Fibroblast of villous mesenchyme (primary cell): ENCODE data around the gene TACR2. TPM values are rescaled to one million over a fixed set of nuclear protein-coding genes. Genes with fewer than 3 reads are reported as not detected.

ENCODE experiments used
- DNase-seq: peaks from one replicate; pipeline ENCODE4 v3.0.0-alpha.2; 2010; ENCODE audit warnings: low read depth
- H3K4me3 ChIP-seq: 2 replicates; pipeline ENCODE4 v1.5.1; 2011; ENCODE audit warnings: low read depth, mild to moderate bottlenecking, low read length
- total RNA-seq: library from RNA; depleted of rRNA; stranded (reverse); fragments of >200 nt; gene quantifications from 2 replicates; pipeline ENCODE4 v1.2.3, GENCODE V29; 2012
- TF ChIP-seq, protein P1 (sequence below): IDR thresholded peaks from 2 replicates; pipeline ENCODE4 v1.5.1; 2012; ENCODE audit warnings: low read depth, mild to moderate bottlenecking, low read length; ENCODE audit not compliant: insufficient read depth

TACR2 gene
- total RNA-seq, 1 donor: not detected

DNA sequence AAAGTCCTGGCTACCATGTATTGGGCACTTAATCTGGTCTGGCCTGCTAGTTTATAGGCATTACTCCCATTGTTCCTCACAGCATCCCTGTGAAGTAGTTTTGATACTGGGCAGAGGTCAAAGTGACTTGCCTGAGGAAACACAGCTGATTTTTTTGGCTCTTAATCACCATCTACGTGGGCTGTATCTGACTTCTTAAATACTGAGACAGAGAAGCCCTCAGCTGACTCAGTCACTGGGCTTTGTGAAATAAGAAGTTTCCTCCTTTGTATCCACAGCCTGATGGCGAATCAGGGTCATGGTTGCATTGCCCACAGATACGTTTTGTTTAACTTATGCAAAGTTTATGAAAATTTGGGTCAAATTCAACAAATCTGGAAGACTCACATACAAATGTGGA, 13.2 kb downstream of the TACR2 start:
- peak; percentile 86 for DNase-seq
- TF ChIP-seq, protein P1, sequence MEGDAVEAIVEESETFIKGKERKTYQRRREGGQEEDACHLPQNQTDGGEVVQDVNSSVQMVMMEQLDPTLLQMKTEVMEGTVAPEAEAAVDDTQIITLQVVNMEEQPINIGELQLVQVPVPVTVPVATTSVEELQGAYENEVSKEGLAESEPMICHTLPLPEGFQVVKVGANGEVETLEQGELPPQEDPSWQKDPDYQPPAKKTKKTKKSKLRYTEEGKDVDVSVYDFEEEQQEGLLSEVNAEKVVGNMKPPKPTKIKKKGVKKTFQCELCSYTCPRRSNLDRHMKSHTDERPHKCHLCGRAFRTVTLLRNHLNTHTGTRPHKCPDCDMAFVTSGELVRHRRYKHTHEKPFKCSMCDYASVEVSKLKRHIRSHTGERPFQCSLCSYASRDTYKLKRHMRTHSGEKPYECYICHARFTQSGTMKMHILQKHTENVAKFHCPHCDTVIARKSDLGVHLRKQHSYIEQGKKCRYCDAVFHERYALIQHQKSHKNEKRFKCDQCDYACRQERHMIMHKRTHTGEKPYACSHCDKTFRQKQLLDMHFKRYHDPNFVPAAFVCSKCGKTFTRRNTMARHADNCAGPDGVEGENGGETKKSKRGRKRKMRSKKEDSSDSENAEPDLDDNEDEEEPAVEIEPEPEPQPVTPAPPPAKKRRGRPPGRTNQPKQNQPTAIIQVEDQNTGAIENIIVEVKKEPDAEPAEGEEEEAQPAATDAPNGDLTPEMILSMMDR: no peak
- no peak overlapping the region for H3K4me3 ChIP-seq

DNA sequence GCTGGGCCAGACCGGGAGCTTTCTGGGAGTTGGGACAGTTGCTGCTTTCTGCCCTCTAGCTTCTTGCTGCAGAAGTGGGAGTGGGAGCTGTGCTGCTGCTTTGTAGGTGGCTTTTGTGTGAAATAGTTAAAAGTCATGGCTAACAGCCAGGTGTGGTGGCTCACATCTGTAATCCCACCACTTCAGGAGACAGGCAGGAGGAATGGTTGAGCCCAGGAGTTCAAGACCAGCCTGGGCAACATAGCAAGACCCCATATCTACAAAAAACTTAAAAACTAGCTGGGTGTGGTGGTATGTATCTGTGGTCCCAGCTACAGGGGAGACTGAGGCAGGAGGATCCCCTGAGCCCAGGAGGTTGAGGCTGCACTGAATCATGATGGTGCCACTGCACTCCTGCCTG, 13.7 kb downstream of the TACR2 start:
- TF ChIP-seq, protein P1: no peak
- H3K4me3 ChIP-seq: no peak overlapping the region
- DNase-seq: no peak

DNA sequence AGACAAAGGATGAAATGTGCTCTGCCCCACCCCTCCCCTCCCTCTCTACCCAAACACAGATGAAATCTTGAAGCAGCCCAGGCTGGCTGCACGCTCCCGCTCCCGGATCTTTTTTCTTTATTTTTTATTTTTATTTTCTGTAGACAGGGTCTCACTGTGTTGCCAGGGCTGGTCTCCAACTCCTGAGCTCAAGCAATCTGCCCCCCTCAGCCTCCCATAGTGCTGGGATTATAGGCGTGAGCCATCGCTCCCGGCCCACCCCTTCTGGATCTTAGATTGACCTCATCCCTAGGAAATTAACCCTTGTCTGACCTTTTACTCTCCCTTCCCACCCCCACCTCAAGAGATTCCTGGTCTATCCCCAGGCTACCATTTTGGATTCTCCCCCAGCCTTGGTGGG, 14.3 kb downstream of the TACR2 start:
- H3K4me3 ChIP-seq: no peak overlapping the region
- TF ChIP-seq, protein P1: no peak
- DNase-seq: no peak

DNA sequence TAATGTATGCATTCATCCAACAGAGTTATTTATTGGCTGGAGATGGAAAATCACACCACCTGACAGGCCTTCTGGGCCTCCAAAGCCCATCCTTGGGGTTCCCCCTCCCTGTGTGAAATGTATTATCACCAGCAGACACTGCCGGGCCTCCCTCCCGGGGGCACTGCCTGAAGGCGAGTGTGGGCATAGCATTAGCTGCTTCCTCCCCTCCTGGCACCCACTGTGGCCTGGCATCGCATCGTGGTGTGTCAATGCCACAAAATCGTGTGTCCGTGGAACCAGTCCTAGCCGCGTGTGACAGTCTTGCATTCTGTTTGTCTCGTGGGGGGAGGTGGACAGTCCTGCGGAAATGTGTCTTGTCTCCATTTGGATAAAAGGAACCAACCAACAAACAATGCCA, 15.3 kb downstream of the TACR2 start:
- H3K4me3 ChIP-seq: no peak overlapping the region
- DNase-seq: no peak
- TF ChIP-seq, protein P1: no peak

DNA sequence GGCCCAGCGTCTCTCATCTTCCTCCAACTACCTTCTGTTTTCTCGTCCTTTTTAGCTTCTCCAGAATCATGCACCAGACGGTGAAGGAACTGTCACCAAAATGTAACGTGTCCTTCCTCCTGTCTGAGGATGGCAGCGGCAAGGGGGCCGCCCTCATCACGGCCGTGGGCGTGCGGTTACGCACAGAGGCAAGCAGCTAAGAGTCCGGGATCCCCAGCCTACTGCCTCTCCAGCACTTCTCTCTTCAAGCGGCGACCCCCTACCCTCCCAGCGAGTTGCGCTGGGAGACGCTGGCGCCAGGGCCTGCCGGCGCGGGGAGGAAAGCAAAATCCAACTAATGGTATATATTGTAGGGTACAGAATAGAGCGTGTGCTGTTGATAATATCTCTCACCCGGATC, 15.8 kb downstream of the TACR2 start:
- DNase-seq: no peak
- TF ChIP-seq, protein P1: no peak
- H3K4me3 ChIP-seq: no peak overlapping the region

DNA sequence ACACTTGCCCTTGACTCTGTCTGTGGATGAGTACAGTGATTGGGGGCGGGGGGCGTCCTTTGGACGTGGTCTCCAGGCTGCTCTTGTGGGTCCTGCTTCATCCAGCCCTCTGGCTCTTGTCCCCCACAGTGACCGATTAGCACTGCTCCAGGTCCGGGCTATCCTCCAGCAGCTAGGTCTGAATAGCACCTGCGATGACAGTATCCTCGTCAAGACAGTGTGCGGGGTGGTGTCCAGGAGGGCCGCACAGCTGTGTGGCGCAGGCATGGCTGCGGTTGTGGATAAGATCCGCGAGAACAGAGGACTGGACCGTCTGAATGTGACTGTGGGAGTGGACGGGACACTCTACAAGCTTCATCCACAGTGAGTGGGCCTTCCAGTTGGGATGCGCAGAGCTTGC, 18.3 kb downstream of the TACR2 start:
- DNase-seq: no peak
- TF ChIP-seq, protein P1: no peak
- H3K4me3 ChIP-seq: no peak overlapping the region

DNA sequence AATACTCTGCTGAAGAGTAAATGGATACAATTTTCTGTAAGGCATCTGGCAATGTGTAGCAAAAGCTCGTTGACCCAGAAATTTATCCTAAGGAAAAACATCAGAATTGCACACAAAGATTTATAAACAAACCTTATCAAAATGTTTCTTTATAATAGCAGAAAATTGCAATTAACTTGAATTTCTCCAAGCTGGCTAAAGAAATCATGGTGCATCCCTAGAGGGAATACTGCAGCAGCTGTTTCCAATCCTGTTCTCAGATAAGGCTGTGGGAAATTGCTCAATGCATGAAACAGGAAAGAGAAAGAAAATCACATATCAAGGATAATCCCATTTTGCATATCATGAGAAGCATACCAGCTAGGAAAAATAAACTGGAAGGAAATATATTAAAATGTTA, 18.7 kb downstream of the TACR2 start:
- no peak overlapping the region for H3K4me3 ChIP-seq
- peak; percentile 87 for DNase-seq
- TF ChIP-seq, protein P1: no peak
